ENCODE data around the gene ATG4C. TPM values are rescaled to one million over a fixed set of nuclear protein-coding genes. Genes with fewer than 3 reads are reported as not detected.

Gene ATG4C
- total RNA-seq, 1 experiment from 2014 or later, result 13.1 TPM

DNA sequence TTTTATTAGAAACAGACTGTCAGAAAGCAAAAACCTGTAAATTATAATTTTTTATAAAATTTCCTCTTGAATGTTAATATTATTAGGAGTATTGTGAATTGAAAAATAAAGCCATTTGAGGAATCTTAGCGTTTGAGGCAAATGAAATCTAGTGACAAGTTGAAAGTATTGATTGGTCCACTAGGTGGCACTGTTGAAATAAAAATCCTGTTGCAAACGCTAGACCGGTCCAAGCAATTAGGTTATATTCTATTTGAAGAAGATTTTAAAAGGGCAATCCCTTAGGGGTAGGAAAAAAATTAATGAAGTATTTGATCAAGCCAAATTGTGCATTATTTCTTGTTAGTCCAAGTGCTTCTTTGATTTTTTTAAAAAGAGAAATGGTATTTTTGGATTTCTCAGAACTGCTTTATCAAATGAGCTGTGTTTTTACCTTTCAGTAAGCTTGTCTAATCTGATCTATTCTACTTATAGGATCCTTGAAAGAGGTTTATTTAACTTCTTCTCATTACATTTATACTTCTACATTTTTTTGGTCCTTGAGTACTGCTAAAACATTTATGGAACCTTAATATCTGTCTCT, 57.7 kb downstream of the ATG4C start:
- H2AK5ac ChIP-seq (ENCODE audit: insufficient read length, low read length), result no peak overlapping the region
- no peak overlapping the region for H3K27ac ChIP-seq (ENCODE audit: insufficient read length, low read depth, low read length)
- no peak overlapping the region for H3K9ac ChIP-seq (ENCODE audit: extremely low read depth, insufficient read length, low read length)
- no peak overlapping the region for H3K4me2 ChIP-seq (ENCODE audit: insufficient read depth, insufficient read length, low read length)
- Mint-ChIP-seq H3K4me3 (no peak overlapping the region), H3K9me3 (no peaks in the 10 kb centered on the region), H3K4me1 (peaks cover 7% of the 10 kb centered on the region in 2 experiments), H3K36me3 (ENCODE audit: insufficient read depth in 1 of 3, low read depth in 3 of 3) (0 out of 7 replicates have a peak, but pooled peaks cover 0 to 1% (median 0%) of the 10 kb centered on the region in 3 experiments), H3K27ac (no peak overlapping the region), H3K27me3 (ENCODE audit: low read depth) (no peaks in the 10 kb centered on the region)
- no CpG with 5 or more reads among the region's 3 CpGs for WGBS (ENCODE audit: extremely low coverage, insufficient read length, low lambda C conversion rate)
- H3K23ac ChIP-seq (ENCODE audit: insufficient read length, low read depth, low read length), result no peak overlapping the region
- no peak overlapping the region for H2BK120ac ChIP-seq (ENCODE audit: low read depth, low read length, poor library complexity, severe bottlenecking)
- H2BK12ac ChIP-seq (ENCODE audit: insufficient read length, low read depth, low read length), result no peak overlapping the region
- no peak for DNase-seq
- TF ChIP-seq, protein P1, sequence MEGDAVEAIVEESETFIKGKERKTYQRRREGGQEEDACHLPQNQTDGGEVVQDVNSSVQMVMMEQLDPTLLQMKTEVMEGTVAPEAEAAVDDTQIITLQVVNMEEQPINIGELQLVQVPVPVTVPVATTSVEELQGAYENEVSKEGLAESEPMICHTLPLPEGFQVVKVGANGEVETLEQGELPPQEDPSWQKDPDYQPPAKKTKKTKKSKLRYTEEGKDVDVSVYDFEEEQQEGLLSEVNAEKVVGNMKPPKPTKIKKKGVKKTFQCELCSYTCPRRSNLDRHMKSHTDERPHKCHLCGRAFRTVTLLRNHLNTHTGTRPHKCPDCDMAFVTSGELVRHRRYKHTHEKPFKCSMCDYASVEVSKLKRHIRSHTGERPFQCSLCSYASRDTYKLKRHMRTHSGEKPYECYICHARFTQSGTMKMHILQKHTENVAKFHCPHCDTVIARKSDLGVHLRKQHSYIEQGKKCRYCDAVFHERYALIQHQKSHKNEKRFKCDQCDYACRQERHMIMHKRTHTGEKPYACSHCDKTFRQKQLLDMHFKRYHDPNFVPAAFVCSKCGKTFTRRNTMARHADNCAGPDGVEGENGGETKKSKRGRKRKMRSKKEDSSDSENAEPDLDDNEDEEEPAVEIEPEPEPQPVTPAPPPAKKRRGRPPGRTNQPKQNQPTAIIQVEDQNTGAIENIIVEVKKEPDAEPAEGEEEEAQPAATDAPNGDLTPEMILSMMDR (conservative IDR thresholded peaks at IDR 0.05), result peak; percentile 86
- no peak overlapping the region for H3K18ac ChIP-seq (ENCODE audit: insufficient read length, low read depth, low read length)
- no peak overlapping the region for H4K8ac ChIP-seq (replicated peaks; ENCODE audit: insufficient read length, low read depth, low read length)
- no peaks in the 10 kb centered on the region for H3K79me2 ChIP-seq (ENCODE audit: insufficient read depth, low read length)
- H3K27me3 ChIP-seq (ENCODE audit: insufficient read depth, low read length), result no peaks in the 10 kb centered on the region
- no peak overlapping the region for H3K56ac ChIP-seq (ENCODE audit: insufficient read length, low read depth, low read length)
- H4K5ac ChIP-seq (ENCODE audit: insufficient read length, low read depth, low read length), result no peak overlapping the region
- H4K20me1 ChIP-seq (ENCODE audit: control insufficient read depth, insufficient read depth, insufficient read length), result no peaks in the 10 kb centered on the region
- no peak overlapping the region for H2BK5ac ChIP-seq (ENCODE audit: insufficient read length, low read length)
- no peak overlapping the region for H3K14ac ChIP-seq (ENCODE audit: insufficient read depth, low read length)
- no peaks in the 10 kb centered on the region for H3K9me3 ChIP-seq (ENCODE audit: control insufficient read depth, low read depth, low read length)
- H2AFZ ChIP-seq (ENCODE audit: low read length), result no peak overlapping the region
- H2BK15ac ChIP-seq (ENCODE audit: low read depth, low read length), result no peak overlapping the region
- H3K4ac ChIP-seq (ENCODE audit: low read depth, low read length), result no peak overlapping the region
- no peak overlapping the region for H3T11ph ChIP-seq (ENCODE audit: low read length)
- no peak overlapping the region for H2BK20ac ChIP-seq (ENCODE audit: low read depth, low read length, poor library complexity, severe bottlenecking)
- H3K79me1 ChIP-seq (ENCODE audit: insufficient read depth, low read depth, low read length, poor library complexity, severe bottlenecking), result no peaks in the 10 kb centered on the region
- H3K4me1 ChIP-seq (ENCODE audit: insufficient read depth, low read length), result no peaks in the 10 kb centered on the region
- no peaks in the 10 kb centered on the region for H3K23me2 ChIP-seq (ENCODE audit: insufficient read length, low read depth, low read length, poor library complexity, severe bottlenecking)
- no peak overlapping the region for H4K91ac ChIP-seq (ENCODE audit: insufficient read length, low read depth, low read length)

Data from H9 (cell line).